22Rv1 (cell line): Measurements from ENCODE around the gene ARHGAP10.

Source experiments
- H3K27ac ChIP-seq: fragments of 450-650 bp; 2 replicates; pipeline ENCODE4 v1.5.1; 2017
- ZFX ChIP-seq: fragments of 450-650 bp; IDR thresholded peaks from 2 replicates; pipeline ENCODE4 v1.6.1; 2017; ENCODE audit warnings: antibody characterized with exemption, borderline replicate concordance
- TF ChIP-seq, protein P1 (sequence below): fragments of 450-650 bp; IDR thresholded peaks from 2 replicates; pipeline ENCODE4 v1.5.1; 2017; ENCODE audit warnings: mild to moderate bottlenecking

ARHGAP10 gene

DNA sequence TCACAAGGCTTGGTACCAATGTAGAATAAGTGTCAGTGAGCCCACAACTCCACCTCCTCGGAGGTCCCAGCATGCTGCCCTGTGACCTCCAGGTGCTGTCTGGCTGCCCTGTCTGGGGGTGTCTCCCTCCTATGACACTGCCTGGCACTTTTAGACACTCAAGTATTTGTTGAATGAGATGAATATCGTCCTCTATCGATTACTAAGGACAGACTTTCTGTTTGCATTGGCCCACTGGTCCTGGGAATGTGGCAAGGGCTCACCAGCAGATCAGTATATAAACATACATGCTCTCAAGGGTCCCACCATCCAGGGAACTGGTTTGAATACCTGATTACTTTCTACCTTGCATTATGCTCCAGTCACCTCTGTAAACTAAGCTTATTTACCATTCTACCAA lies 377.3 kb downstream of the ARHGAP10 start:
- TF ChIP-seq ZFX, result no peak
- TF ChIP-seq, protein P1, sequence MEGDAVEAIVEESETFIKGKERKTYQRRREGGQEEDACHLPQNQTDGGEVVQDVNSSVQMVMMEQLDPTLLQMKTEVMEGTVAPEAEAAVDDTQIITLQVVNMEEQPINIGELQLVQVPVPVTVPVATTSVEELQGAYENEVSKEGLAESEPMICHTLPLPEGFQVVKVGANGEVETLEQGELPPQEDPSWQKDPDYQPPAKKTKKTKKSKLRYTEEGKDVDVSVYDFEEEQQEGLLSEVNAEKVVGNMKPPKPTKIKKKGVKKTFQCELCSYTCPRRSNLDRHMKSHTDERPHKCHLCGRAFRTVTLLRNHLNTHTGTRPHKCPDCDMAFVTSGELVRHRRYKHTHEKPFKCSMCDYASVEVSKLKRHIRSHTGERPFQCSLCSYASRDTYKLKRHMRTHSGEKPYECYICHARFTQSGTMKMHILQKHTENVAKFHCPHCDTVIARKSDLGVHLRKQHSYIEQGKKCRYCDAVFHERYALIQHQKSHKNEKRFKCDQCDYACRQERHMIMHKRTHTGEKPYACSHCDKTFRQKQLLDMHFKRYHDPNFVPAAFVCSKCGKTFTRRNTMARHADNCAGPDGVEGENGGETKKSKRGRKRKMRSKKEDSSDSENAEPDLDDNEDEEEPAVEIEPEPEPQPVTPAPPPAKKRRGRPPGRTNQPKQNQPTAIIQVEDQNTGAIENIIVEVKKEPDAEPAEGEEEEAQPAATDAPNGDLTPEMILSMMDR, result no peak
- no peak overlapping the region for H3K27ac ChIP-seq

DNA sequence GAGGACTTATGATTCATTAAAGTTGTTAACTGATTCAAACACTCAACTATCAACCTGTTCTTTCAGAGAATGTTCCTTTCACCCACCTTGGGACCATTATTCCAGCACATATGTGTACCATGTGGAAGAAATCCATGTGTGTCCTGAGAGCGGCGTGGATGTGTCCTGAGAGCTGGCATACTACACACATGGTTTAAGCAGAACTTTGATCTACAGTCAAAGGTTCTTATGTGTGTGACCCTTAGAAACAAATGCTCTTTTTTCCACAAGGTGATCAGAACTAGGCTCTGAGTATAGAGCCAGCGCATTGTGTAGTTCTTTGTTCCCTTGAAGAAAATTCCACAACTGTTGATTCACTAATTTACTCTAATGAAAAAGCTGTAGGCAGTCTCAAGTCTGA lies 378.3 kb downstream of the ARHGAP10 start:
- TF ChIP-seq, protein P1, result no peak
- no peak for TF ChIP-seq ZFX
- H3K27ac ChIP-seq, result no peak overlapping the region

DNA sequence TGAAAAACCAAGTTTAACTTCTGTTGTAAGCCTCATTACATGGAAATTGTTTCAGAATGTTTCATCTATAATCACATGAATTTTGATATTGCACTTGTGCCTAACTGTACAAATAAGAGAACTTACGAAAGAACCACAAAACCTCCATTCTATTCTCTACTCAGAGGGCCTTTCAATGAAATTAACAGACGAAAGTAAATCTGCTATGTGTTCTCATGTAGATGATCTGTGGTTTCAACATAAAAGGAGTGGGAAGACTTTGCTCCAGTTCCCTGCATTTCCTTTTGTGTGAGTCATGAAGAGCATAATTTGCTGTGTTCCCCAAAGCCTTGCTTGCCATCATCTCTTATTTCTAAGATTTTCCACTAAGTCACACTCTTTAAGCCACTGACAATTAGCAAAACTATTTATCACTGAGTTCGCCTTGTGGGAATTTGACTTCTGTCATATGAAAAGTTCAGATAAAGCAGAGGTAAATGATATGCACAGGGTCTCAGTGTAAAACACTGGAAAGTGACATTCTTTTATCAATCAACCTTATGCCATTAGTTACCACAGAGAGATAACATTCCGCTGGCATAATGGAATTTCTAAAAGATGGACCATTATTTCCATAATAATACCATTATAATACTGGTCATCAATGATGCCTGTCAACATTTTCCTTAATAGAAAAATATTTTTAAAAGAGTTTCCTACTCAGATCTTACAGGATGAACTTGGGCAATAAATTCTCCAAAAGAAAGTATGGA lies 380.5 kb downstream of the ARHGAP10 start:
- TF ChIP-seq, protein P1, result no peak
- no peak for TF ChIP-seq ZFX
- no peak overlapping the region for H3K27ac ChIP-seq

DNA sequence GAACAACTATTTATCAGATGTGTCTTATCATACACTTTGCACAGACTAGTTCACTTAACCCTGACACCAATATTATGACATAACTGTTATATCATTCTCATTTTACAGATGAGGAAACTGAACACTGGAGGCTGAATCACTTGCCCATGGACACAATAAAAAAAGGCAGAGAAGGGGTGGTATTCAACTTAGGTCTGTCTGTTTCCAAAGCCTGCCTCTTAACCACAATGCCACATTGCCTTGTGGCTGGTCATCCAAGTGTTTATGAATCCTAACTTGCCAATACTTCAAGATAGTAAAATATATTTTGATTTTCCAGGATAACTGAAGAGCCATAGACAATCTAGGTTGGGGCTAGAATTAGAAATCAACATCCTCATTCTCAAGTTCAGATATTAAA lies 382.5 kb downstream of the ARHGAP10 start:
- TF ChIP-seq, protein P1, result no peak
- no peak for TF ChIP-seq ZFX

DNA sequence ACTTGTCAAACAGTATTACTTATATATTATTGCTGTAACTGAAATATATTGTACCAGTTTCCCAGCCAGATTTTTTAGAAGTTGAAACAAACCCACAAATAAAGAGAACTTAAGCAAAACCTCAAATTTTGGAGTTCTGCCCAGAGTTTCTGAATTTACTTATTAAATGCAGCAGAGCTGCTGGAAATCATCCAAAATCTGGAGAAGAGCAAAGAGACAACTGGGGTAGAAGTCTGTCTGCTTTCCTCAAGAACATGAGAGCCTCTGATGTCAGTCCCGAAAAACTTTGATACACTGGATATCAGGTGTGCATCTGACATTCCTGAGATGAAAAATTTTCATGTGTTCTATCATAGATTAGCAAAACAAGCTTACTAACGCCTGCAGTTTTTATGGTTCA lies 384.4 kb downstream of the ARHGAP10 start:
- no peak overlapping the region for H3K27ac ChIP-seq
- TF ChIP-seq, protein P1, result no peak
- TF ChIP-seq ZFX, result no peak

More for the DNA sequence above, 382.5 kb downstream of the ARHGAP10 start:
- H3K27ac ChIP-seq, result no peak overlapping the region

DNA sequence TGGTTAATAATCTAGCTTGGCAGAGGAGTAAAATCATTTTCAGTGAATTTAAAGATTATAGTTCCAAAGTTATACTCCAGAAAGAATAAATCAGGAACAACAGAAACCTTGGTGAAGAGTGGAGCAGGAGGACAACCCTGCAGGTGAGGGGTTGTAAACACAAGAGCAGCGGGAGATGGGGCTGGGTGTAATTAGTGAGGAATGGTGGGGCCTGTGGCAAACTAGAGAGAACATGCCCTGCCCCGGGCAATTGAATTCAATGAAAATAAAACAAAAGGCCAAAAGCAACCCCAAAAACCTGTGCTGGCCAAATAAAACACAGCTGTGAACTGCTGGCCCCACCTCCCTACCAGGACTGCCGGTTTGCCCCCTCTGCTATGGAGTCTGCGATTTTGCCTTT lies 385.1 kb downstream of the ARHGAP10 start:
- TF ChIP-seq, protein P1, result no peak
- no peak for TF ChIP-seq ZFX
- H3K27ac ChIP-seq, result no peak overlapping the region

DNA sequence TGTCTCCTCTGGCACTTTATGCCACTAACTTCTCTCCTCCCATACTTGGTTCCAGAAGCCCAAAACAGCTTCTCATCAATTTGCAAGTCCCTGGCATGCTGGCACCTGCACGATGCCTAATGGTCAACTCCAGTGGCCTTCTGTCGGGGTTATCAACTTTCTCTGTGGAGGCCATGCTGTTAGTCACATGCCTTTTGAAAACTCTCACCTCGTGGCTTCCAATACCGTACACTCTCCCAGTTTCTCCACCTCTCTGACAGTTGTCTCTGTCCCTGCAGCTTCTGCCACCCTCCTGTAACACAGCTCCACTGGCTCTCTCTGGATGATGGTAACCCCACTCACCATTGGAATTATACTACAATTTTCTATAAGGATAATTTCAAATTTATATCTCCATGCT lies 386.3 kb downstream of the ARHGAP10 start:
- H3K27ac ChIP-seq, result no peak overlapping the region
- no peak for TF ChIP-seq ZFX
- TF ChIP-seq, protein P1, result no peak
